ENCODE measurements around the gene NUP85.

DNA sequence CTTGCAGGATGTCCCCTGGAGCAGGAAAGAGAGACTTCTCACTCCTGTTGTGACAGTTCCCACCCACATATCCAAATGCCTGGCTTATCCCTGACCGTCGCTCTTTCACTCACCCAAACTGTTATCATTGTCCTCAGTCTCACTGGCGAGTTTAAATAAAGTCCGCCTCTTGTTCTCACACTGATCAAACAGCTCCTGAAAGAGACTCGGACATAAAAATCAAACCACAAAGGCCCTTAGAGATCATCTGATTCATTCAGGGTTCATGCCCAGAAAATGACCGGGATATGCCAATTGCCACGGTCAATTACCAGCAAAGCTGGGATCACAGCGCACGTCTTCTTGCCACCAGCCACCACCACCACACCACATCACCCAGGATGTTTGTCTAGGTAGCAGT, 36.0 kb downstream of the NUP85 start:
- TF ChIP-seq, protein P1, sequence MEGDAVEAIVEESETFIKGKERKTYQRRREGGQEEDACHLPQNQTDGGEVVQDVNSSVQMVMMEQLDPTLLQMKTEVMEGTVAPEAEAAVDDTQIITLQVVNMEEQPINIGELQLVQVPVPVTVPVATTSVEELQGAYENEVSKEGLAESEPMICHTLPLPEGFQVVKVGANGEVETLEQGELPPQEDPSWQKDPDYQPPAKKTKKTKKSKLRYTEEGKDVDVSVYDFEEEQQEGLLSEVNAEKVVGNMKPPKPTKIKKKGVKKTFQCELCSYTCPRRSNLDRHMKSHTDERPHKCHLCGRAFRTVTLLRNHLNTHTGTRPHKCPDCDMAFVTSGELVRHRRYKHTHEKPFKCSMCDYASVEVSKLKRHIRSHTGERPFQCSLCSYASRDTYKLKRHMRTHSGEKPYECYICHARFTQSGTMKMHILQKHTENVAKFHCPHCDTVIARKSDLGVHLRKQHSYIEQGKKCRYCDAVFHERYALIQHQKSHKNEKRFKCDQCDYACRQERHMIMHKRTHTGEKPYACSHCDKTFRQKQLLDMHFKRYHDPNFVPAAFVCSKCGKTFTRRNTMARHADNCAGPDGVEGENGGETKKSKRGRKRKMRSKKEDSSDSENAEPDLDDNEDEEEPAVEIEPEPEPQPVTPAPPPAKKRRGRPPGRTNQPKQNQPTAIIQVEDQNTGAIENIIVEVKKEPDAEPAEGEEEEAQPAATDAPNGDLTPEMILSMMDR (conservative IDR thresholded peaks at IDR 0.05; ENCODE audit: low read depth, low read length), result no peak
- TF ChIP-seq EZH2 (IDR thresholded peaks at IDR 0.05; ENCODE audit: low read length, unreplicated experiment), result no peak
